H1 (cell line): ENCODE data around the gene IL31. TPM values are rescaled to one million over a fixed set of nuclear protein-coding genes. Genes with fewer than 3 reads are reported as not detected.

Experiments used
- CTCF ChIA-PET: fragments of 300-600 bp; sonication (Branson Sonifier 250); formaldehyde crosslinking; loops from one replicate; lab custom pipeline; 2021; ENCODE audit not compliant: partially characterized antibody; lab: Charles Lee
- POLR2A ChIA-PET: fragments of 300-600 bp; sonication (Branson Sonifier 250); formaldehyde crosslinking; loops from one replicate; lab custom pipeline; 2021; ENCODE audit warnings: inconsistent platforms; ENCODE audit not compliant: partially characterized antibody; lab: Charles Lee
- DNase-seq, 2 experiments: peaks; one replicate each; pipeline versions ENCODE4 v3.0.0 to v3.0.0-alpha.2; 2010 to 2022; ENCODE audit warnings: low spot score in 2 of 2, low read depth in 1 of 2, mixed read lengths in 1 of 2
- FAIRE-seq: peaks from 2 replicates; lab custom pipeline; 2011; peaks lifted over from hg19 to GRCh38; lab: Jason Lieb, UNC
- H2AFZ ChIP-seq: 2 replicates; pipeline ENCODE4 v1.8.1; 2012; ENCODE audit warnings: low read length, inconsistent platforms
- H2AK5ac ChIP-seq: 2 replicates; pipeline ENCODE4 v1.6.1; 2013; ENCODE audit warnings: low read depth, low read length
- H2BK120ac ChIP-seq: replicated peaks from 2 replicates; pipeline ENCODE3; 2013; ENCODE audit warnings: low read depth, low read length, inconsistent platforms
- H2BK12ac ChIP-seq: 2 replicates; pipeline ENCODE4 v1.6.1; 2013; ENCODE audit warnings: low read depth, low read length
- H2BK15ac ChIP-seq: 2 replicates; pipeline ENCODE4 v1.6.1; 2013; ENCODE audit warnings: low read length
- H2BK20ac ChIP-seq: 2 replicates; pipeline ENCODE4 v1.6.1; 2013; ENCODE audit warnings: low read length
- H2BK5ac ChIP-seq: 2 replicates; pipeline ENCODE4 v1.6.1; 2013; ENCODE audit warnings: low read depth, low read length
- H3K14ac ChIP-seq: 2 replicates; pipeline ENCODE4 v1.6.1; 2013; ENCODE audit warnings: inconsistent platforms; ENCODE audit not compliant: insufficient read length
- H3K18ac ChIP-seq: 2 replicates; pipeline ENCODE4 v1.6.1; 2013; ENCODE audit warnings: low read length; ENCODE audit errors: extremely low read depth
- H3K23ac ChIP-seq: 2 replicates; pipeline ENCODE4 v1.6.1; 2013; ENCODE audit warnings: inconsistent platforms; ENCODE audit not compliant: insufficient read length
- H3K23me2 ChIP-seq: 2 replicates; pipeline ENCODE4 v1.6.1; 2013; ENCODE audit warnings: low read depth, low read length
- H3K27ac ChIP-seq: 2 replicates; pipeline ENCODE4 v1.6.1; 2011; ENCODE audit warnings: low read depth, low read length, inconsistent platforms
- H3K27me3 ChIP-seq, 4 experiments: replicated peaks in 1 of 4; 1 replicate in 1 of 4; 2 replicates in 3 of 4; pipeline versions ENCODE4 v1.6.1 to v1.8.1; 2011 to 2013; ENCODE audit warnings: low read length in 3 of 4, mild to moderate bottlenecking in 3 of 4, inconsistent platforms in 2 of 4, mixed read lengths in 2 of 4, moderate library complexity in 1 of 4; ENCODE audit not compliant: control insufficient read depth in 3 of 4, insufficient read depth in 3 of 4; ENCODE audit errors: extremely low read depth in 1 of 4
- H3K36me3 ChIP-seq, 4 experiments: 2 replicates each; pipeline versions ENCODE4 v1.6.1 to v1.8.1; 2011 to 2013; ENCODE audit warnings: mild to moderate bottlenecking in 4 of 4, low read length in 3 of 4, moderate library complexity in 2 of 4, control low read depth in 1 of 4, inconsistent platforms in 1 of 4; ENCODE audit not compliant: insufficient read depth in 4 of 4, control insufficient read depth in 2 of 4
- H3K4ac ChIP-seq: replicated peaks from 2 replicates; pipeline ENCODE3; 2013; ENCODE audit warnings: low read length, low read depth, mixed read lengths, inconsistent platforms; ENCODE audit not compliant: insufficient read length
- H3K4me1 ChIP-seq, 4 experiments: replicated peaks in 1 of 4; 1 replicate in 1 of 4; 2 replicates in 3 of 4; pipeline versions ENCODE4 v1.6.1 to v1.8.1; 2011 to 2013; ENCODE audit warnings: low read length in 3 of 4, inconsistent platforms in 2 of 4, mixed read lengths in 1 of 4; ENCODE audit not compliant: insufficient read depth in 4 of 4, control insufficient read depth in 3 of 4
- H3K4me2 ChIP-seq, 2 experiments: 2 replicates each; pipeline versions ENCODE4 v1.6.1 to v1.8.1; 2011 to 2013; ENCODE audit warnings: low read depth in 2 of 2, low read length in 2 of 2, control low read depth in 1 of 2, inconsistent platforms in 1 of 2, mild to moderate bottlenecking in 1 of 2; ENCODE audit not compliant: insufficient read depth in 1 of 2
- H3K4me3 ChIP-seq, 4 experiments: fragments of 200-600, 300-600 bp in 1 of 4; sonication (generic), shearing (Covaris generic), sonication (Bioruptor Twin) in 1 of 4; 2 replicates each; pipeline versions ENCODE4 v1.5.1 to v1.8.1; 2011 to 2016; ENCODE audit warnings: low read length in 4 of 4, low read depth in 3 of 4, control low read depth in 2 of 4, inconsistent platforms in 2 of 4, mild to moderate bottlenecking in 2 of 4, mixed read lengths in 1 of 4, moderate library complexity in 1 of 4; ENCODE audit not compliant: insufficient read depth in 2 of 4; ENCODE audit errors: extremely low read depth in 1 of 4
- H3K56ac ChIP-seq: replicated peaks from 2 replicates; pipeline ENCODE3; 2013; ENCODE audit warnings: low read depth, mild to moderate bottlenecking, mixed read lengths, low read length, inconsistent platforms; ENCODE audit not compliant: insufficient read length
- H3K79me1 ChIP-seq: 2 replicates; pipeline ENCODE4 v1.6.1; 2013; ENCODE audit warnings: low read depth, low read length, control low read depth
- H3K79me2 ChIP-seq, 2 experiments: 2 replicates each; pipeline versions ENCODE4 v1.6.1 to v1.8.1; 2012 to 2013; ENCODE audit warnings: low read length in 2 of 2, mild to moderate bottlenecking in 2 of 2, inconsistent platforms in 1 of 2; ENCODE audit not compliant: insufficient read depth in 2 of 2, control insufficient read depth in 1 of 2
- H3K9ac ChIP-seq, 4 experiments: replicated peaks in 1 of 4; 1 replicate in 1 of 4; 2 replicates in 3 of 4; pipeline versions ENCODE4 v1.6.1 to v1.8.1; 2011 to 2013; ENCODE audit warnings: low read depth in 3 of 4, low read length in 3 of 4, control low read depth in 2 of 4, mild to moderate bottlenecking in 2 of 4, moderate library complexity in 2 of 4, inconsistent platforms in 1 of 4; ENCODE audit errors: extremely low read depth in 1 of 4
- H3K9me3 ChIP-seq, 2 experiments: 2 replicates each; pipeline versions ENCODE4 v1.6.1 to v1.8.1; 2012 to 2013; ENCODE audit warnings: mild to moderate bottlenecking in 2 of 2, moderate library complexity in 2 of 2, control low read depth in 1 of 2, inconsistent platforms in 1 of 2, low read depth in 1 of 2, low read length in 1 of 2, mixed read lengths in 1 of 2; ENCODE audit not compliant: insufficient read depth in 2 of 2
- H4K20me1 ChIP-seq, 2 experiments: replicated peaks in 1 of 2; 2 replicates each; pipeline versions ENCODE3 to v1.8.1; 2011 to 2013; ENCODE audit warnings: inconsistent platforms in 2 of 2, low read length in 2 of 2, mild to moderate bottlenecking in 1 of 2; ENCODE audit not compliant: insufficient read depth in 2 of 2, control insufficient read depth in 1 of 2
- H4K5ac ChIP-seq: 2 replicates; pipeline ENCODE4 v1.6.1; 2013; ENCODE audit warnings: low read length, low read depth, mixed read lengths, inconsistent platforms; ENCODE audit not compliant: insufficient read length
- H4K8ac ChIP-seq: 2 replicates; pipeline ENCODE4 v1.8.0; 2013; ENCODE audit warnings: mild to moderate bottlenecking, moderate library complexity, low read length, inconsistent platforms; ENCODE audit not compliant: insufficient read depth; ENCODE audit errors: extremely low read depth
- H4K91ac ChIP-seq: replicated peaks from 2 replicates; pipeline ENCODE3; 2013; ENCODE audit warnings: low read length, mixed read lengths, inconsistent platforms; ENCODE audit not compliant: insufficient read length
- BRCA1 ChIP-seq: IDR thresholded peaks from 2 replicates; pipeline ENCODE4 v1.6.1; 2012; ENCODE audit warnings: low read depth, low read length, improper control_type of control experiment
- POLR2A ChIP-seq, 2 experiments: IDR thresholded peaks; 1 replicate in 1 of 2; 2 replicates in 1 of 2; pipeline ENCODE4 v1.6.1; 2011; ENCODE audit warnings: low read depth in 2 of 2, low read length in 2 of 2, mild to moderate bottlenecking in 2 of 2; ENCODE audit errors: control extremely low read depth in 1 of 2
- RAD21 ChIP-seq, 2 experiments: IDR thresholded peaks in 1 of 2; conservative IDR thresholded peaks in 1 of 2; 2 replicates each; pipeline ENCODE4 v1.6.1; 2011; ENCODE audit warnings: low read depth in 2 of 2, low read length in 2 of 2, improper control_type of control experiment in 1 of 2, inconsistent platforms in 1 of 2, mild to moderate bottlenecking in 1 of 2, moderate library complexity in 1 of 2
- TAF7 ChIP-seq: optimal IDR thresholded peaks from 2 replicates; pipeline ENCODE3; 2011; ENCODE audit warnings: low read depth, mild to moderate bottlenecking, inconsistent platforms, low read length, moderate library complexity, borderline replicate concordance
- TBP ChIP-seq: IDR thresholded peaks from 2 replicates; pipeline ENCODE4 v1.6.1; 2011; ENCODE audit warnings: low read depth, low read length, improper control_type of control experiment
- WGBS, 2 experiments: shearing (Covaris generic) in 1 of 2; methylation state at CpG; one replicate each; pipeline versions ENCODE4 v1.1.6 to v1.1.7; 2013 to 2015; ENCODE audit warnings: low lambda C conversion rate in 2 of 2, mixed read lengths in 2 of 2, inconsistent platforms in 1 of 2, low coverage in 1 of 2, missing lambda C conversion rate in 1 of 2; ENCODE audit not compliant: insufficient replicate concordance in 2 of 2, insufficient coverage in 1 of 2, insufficient read length in 1 of 2; ENCODE audit errors: extremely low coverage in 1 of 2, missing lambda C conversion rate in 1 of 2; 5-methylcytosine and 5-hydroxymethylcytosine counted together
- polyA plus RNA-seq, 7 experiments: library from polyadenylated mRNA; depleted of rRNA in 3 of 7; stranded (reverse) in 5 of 7; unstranded in 2 of 7; fragments of >200 nt in 5 of 7; fragments of 200-250 nt in 2 of 7; gene quantifications; 1 replicate in 5 of 7; 2 replicates in 1 of 7; 4 replicates in 1 of 7; pipeline versions ENCODE4 v1.2.1 to v1.2.3, GENCODE V29; 2011 to 2013; ENCODE audit warnings: missing spikeins in 2 of 7, mixed read lengths in 2 of 7
- total RNA-seq: library from RNA; stranded (reverse); fragmentation: NEBNext Ultra II Directional; extraction: Animal tissue kit (Norgen Biotek cat#: 25700); gene quantifications from 2 replicates; pipeline ENCODE4 v1.2.1, GENCODE V29; 2021

The IL31 gene
- total and polyA plus RNA-seq, 2 of the 8 experiments (the other 6 are each of a cell fraction or from before 2014, with no cell fraction given): not detected

- H2BK20ac ChIP-seq: no peak overlapping the region
- H2BK5ac ChIP-seq: no peak overlapping the region
- no peak overlapping the region for H3K4me2 ChIP-seq
- H3K9ac ChIP-seq: no peak overlapping the region
- peaks cover 12 to 53% (median 31%) of the 10 kb centered on the region in 4 experiments for H3K36me3 ChIP-seq
- H3K9me3 ChIP-seq: no peaks in the 10 kb centered on the region
- H2BK12ac ChIP-seq: no peak overlapping the region
- no peak overlapping the region for H3K23ac ChIP-seq
- H4K20me1 ChIP-seq: peaks cover 12 to 19% of the 10 kb centered on the region in 2 experiments
- ChIA-PET CTCF (interaction anchor here (4.1 kb wide), 1 partner anchor 9 kb away, joined by 15 read pairs; no protein-coding TSS in a partner anchor), POLR2A (interaction anchor here (0.6 to 17.6 kb wide), 2 partner anchors 13 to 840 kb away, joined by 3 to 230 read pairs; partner anchors contain the start of gene DIABLO)
- H4K91ac ChIP-seq: no peak overlapping the region
- no peak overlapping the region for H4K5ac ChIP-seq
- no peak overlapping the region for H3K27ac ChIP-seq
- H3K79me2 ChIP-seq: no peaks in the 10 kb centered on the region
- no peak overlapping the region for H2AK5ac ChIP-seq
- DNase-seq (no peak), FAIRE-seq (no peak)
- no peak overlapping the region for H2AFZ ChIP-seq
- H3K4ac ChIP-seq: no peak overlapping the region
- H4K8ac ChIP-seq: peak overlapping the region; percentile 8; the same call in 1 of the 2 replicates
- WGBS, 2 experiments: 89% methylated on average over 8 of the region's 8 CpGs; no CpG with 5 or more reads in 1 of the 2 experiments
- H3K27me3 ChIP-seq: peaks cover 9 to 39% (median 26%) of the 10 kb centered on the region in 4 experiments; a peak in 6 of 7 replicates
- no peak overlapping the region for H3K18ac ChIP-seq
- no peak overlapping the region for H3K4me3 ChIP-seq
- H3K4me1 ChIP-seq: peaks cover 0 to 10% (median 3%) of the 10 kb centered on the region in 4 experiments; a peak in 5 of 7 replicates
- no peak overlapping the region for H2BK120ac ChIP-seq
- no peak overlapping the region for H3K14ac ChIP-seq
- no peak overlapping the region for H2BK15ac ChIP-seq
- no peak overlapping the region for H3K56ac ChIP-seq
- peaks cover 9% of the 10 kb centered on the region; the same call in 1 of the 2 replicates for H3K23me2 ChIP-seq
- no peaks in the 10 kb centered on the region for H3K79me1 ChIP-seq
- TF ChIP-seq RAD21 (IDR thresholded peaks at IDR 0.05 in 1 of 2, conservative IDR thresholded peaks at IDR 0.05 in 1 of 2; ENCODE audit: low read depth in 2 of 2, low read length in 2 of 2) (no peak), POLR2A (IDR thresholded peaks at IDR 0.05; ENCODE audit: control extremely low read depth in 1 of 2, low read depth in 2 of 2, low read length in 2 of 2) (no peak), TAF7 (no peak), TBP (no peak), BRCA1 (no peak)
These were observed 33.4 kb upstream of the IL31 start for GRCh38 chr12:122207391-122207790.
